GM23248 (cell line): ENCODE results near the gene LYPLAL1.

Source experiments
- EZH2 ChIP-seq: fragments of 200-600 bp; sonication (generic); IDR thresholded peaks from 2 replicates; pipeline ENCODE4 v1.6.1; 2018; ENCODE audit warnings: antibody characterized with exemption, mild to moderate bottlenecking; ENCODE audit not compliant: insufficient read depth, poor library complexity, severe bottlenecking
- EZH2phosphoT487 ChIP-seq: fragments of 200-600 bp; sonication (generic); IDR thresholded peaks from 2 replicates; pipeline ENCODE4 v1.6.1; 2018; ENCODE audit warnings: antibody characterized with exemption, moderate library complexity, mild to moderate bottlenecking, low read depth; ENCODE audit not compliant: insufficient read depth

- no peak for TF ChIP-seq EZH2phosphoT487
- TF ChIP-seq EZH2: no peak
Measured at GRCh38 chr1:219226196-219226595, 52.5 kb downstream of the LYPLAL1 start.
